ENCODE measurements around the gene PGM1.

Gene PGM1

DNA sequence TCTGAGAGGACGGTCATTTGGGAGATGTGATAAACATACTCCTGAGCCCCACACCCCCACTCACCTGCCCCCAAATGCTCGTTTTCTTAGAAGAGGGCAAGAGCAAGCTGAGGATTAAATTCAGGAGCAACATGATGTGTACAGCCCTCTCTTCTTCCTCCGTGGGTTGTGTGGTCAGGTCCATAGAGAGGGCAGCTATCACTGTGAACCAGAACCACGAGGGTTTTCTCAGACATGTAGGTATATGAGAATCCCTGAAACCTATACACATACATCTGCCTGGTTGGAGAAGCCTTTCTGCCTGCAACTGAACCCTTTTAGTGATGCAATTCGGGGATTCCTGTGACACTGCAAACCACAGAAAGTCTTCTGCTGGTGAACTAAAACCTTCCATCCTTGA is 38.9 kb downstream of the PGM1 start:
- H3K27ac Mint-ChIP-seq = no peak overlapping the region
- peaks cover 6% of the 10 kb centered on the region for H3K4me1 Mint-ChIP-seq (ENCODE audit: low read depth)
- H3K4me3 Mint-ChIP-seq = no peak overlapping the region
- H3K27me3 Mint-ChIP-seq (ENCODE audit: low read depth) = no peaks in the 10 kb centered on the region
- peaks cover 33% of the 10 kb centered on the region for H3K36me3 Mint-ChIP-seq (ENCODE audit: low read depth)
- H3K9me3 Mint-ChIP-seq = no peaks in the 10 kb centered on the region

DNA sequence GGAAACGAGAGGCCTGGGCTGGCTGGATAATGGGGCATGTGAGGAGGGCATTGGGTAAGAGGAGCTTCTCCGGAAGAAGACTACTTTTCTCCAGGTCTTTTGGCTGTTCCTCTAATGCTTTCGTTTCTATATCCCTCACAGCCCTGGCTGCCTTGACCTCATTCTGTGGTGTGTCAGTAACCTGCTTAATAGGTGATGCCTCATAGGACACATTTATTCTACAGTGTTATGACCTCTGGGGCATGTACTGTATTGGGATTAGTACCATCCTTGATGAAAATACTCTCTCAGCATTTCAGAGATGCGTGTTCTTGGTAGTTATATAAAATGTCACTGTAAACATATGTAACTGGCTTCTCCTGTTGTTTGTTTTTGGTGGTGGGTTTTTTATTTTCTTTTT is 40.1 kb downstream of the PGM1 start:
- no peak overlapping the region for H3K4me3 Mint-ChIP-seq
- peaks cover 34% of the 10 kb centered on the region for H3K36me3 Mint-ChIP-seq (ENCODE audit: low read depth)
- H3K27me3 Mint-ChIP-seq (ENCODE audit: low read depth) = no peaks in the 10 kb centered on the region
- H3K9me3 Mint-ChIP-seq = no peaks in the 10 kb centered on the region
- H3K4me1 Mint-ChIP-seq (ENCODE audit: low read depth) = peaks cover 6% of the 10 kb centered on the region
- H3K27ac Mint-ChIP-seq = no peak overlapping the region

DNA sequence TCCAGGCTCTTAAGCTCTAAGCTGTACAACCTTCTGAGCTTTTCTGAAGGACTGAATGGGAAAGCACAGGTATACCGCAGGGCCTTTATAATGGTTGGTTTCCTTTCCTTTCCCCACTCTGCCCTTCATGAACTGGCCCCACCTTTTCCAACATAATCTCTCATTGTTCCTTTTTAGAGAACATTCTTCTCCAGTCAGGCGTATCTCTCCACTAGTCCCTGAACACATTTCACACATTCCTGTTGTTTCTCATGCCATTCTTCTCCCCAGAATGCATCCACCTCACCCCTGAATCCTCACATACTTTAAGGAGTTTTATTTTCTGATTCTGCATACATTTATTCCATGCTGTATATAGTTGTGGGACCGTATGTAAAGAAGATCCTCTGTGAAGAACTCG is 41.3 kb downstream of the PGM1 start:
- no peak overlapping the region for H3K27ac Mint-ChIP-seq
- H3K36me3 Mint-ChIP-seq (ENCODE audit: low read depth) = peaks cover 42% of the 10 kb centered on the region
- peaks cover 6% of the 10 kb centered on the region for H3K4me1 Mint-ChIP-seq (ENCODE audit: low read depth)
- no peaks in the 10 kb centered on the region for H3K9me3 Mint-ChIP-seq
- H3K27me3 Mint-ChIP-seq (ENCODE audit: low read depth) = no peaks in the 10 kb centered on the region
- H3K4me3 Mint-ChIP-seq = no peak overlapping the region

DNA sequence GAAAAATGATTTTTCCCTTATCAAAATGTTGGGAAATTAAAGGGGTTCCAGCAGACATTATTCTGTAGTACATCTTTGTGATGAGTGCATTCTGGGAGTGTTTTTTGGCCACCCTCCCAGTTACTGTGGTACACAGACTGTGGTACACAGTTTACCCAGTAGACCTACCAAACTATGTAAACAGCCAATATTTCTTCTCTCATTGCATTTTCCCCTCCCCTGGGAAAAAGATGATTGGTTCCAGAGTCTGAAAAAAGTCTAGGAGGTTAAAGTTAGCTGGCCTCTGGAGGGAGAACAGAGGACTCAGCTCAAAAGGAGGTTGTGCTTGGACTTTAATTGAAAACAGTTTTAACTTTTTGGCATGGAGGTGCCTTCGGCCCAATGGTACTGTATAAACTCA is 42.5 kb downstream of the PGM1 start:
- Mint-ChIP-seq H3K4me3 (no peak overlapping the region), H3K9me3 (no peaks in the 10 kb centered on the region), H3K4me1 (ENCODE audit: low read depth) (peaks cover 7% of the 10 kb centered on the region), H3K27ac (no peak overlapping the region), H3K27me3 (ENCODE audit: low read depth) (no peaks in the 10 kb centered on the region), H3K36me3 (ENCODE audit: low read depth) (peaks cover 43% of the 10 kb centered on the region)

DNA sequence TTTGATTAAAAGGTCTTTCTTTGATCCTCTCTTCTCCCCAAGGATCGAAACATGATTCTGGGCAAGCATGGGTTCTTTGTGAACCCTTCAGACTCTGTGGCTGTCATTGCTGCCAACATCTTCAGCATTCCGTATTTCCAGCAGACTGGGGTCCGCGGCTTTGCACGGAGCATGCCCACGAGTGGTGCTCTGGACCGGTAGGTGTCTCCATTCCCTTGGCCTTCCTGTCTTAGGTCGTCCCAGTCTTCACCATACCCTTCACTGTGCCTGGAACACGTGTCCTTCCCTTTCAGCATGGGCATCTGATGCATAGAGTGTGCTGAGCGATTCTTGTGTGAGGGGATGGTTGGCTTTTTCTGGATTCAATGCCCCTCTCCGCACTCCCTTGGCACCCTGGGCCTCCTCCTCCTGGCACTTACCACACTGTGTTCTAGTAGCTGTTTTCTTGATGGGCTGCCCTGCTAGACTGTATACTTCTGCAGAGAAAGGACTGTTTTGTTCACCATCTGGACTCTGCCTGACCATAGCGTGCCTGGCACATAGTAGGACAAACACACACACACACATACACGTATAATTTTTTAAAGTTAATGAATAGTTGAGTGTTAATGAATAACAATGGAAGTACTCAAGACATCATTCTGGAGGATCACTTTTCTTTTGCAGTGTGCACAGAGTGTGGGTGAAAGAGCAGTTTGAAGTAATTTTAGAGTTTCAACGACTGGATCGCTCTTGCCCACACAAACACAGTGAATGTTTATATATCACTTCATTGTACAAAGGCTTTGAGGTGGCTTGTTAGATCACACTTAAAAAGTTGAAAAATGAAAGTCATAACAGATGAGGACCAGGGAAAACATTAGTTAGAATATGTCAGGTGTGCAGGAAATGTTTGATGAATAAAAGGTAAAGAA is 43.2 kb downstream of the PGM1 start:
- H3K27me3 Mint-ChIP-seq (ENCODE audit: low read depth) = no peaks in the 10 kb centered on the region
- no peak overlapping the region for H3K4me3 Mint-ChIP-seq
- H3K36me3 Mint-ChIP-seq (ENCODE audit: low read depth) = peaks cover 46% of the 10 kb centered on the region
- H3K4me1 Mint-ChIP-seq (ENCODE audit: low read depth) = peaks cover 7% of the 10 kb centered on the region
- H3K27ac Mint-ChIP-seq = no peak overlapping the region
- H3K9me3 Mint-ChIP-seq = no peaks in the 10 kb centered on the region

- no peaks in the 10 kb centered on the region for H3K9me3 Mint-ChIP-seq
- no peak overlapping the region for H3K27ac Mint-ChIP-seq
- no peak overlapping the region for H3K4me3 Mint-ChIP-seq
- peaks cover 4% of the 10 kb centered on the region for H3K4me1 Mint-ChIP-seq (ENCODE audit: low read depth)
- no peaks in the 10 kb centered on the region for H3K27me3 Mint-ChIP-seq (ENCODE audit: low read depth)
- H3K36me3 Mint-ChIP-seq (ENCODE audit: low read depth) = peaks cover 48% of the 10 kb centered on the region
Observed at GRCh38 chr1:63638471-63638870, 45.3 kb downstream of the PGM1 start.

GRCh38 chr1:63638875-63639274 is 45.7 kb downstream of the PGM1 start:
- Mint-ChIP-seq H3K36me3 (ENCODE audit: low read depth) (peaks cover 48% of the 10 kb centered on the region), H3K27ac (no peak overlapping the region), H3K4me1 (ENCODE audit: low read depth) (peaks cover 4% of the 10 kb centered on the region), H3K4me3 (no peak overlapping the region), H3K9me3 (no peaks in the 10 kb centered on the region), H3K27me3 (ENCODE audit: low read depth) (no peaks in the 10 kb centered on the region)

DNA sequence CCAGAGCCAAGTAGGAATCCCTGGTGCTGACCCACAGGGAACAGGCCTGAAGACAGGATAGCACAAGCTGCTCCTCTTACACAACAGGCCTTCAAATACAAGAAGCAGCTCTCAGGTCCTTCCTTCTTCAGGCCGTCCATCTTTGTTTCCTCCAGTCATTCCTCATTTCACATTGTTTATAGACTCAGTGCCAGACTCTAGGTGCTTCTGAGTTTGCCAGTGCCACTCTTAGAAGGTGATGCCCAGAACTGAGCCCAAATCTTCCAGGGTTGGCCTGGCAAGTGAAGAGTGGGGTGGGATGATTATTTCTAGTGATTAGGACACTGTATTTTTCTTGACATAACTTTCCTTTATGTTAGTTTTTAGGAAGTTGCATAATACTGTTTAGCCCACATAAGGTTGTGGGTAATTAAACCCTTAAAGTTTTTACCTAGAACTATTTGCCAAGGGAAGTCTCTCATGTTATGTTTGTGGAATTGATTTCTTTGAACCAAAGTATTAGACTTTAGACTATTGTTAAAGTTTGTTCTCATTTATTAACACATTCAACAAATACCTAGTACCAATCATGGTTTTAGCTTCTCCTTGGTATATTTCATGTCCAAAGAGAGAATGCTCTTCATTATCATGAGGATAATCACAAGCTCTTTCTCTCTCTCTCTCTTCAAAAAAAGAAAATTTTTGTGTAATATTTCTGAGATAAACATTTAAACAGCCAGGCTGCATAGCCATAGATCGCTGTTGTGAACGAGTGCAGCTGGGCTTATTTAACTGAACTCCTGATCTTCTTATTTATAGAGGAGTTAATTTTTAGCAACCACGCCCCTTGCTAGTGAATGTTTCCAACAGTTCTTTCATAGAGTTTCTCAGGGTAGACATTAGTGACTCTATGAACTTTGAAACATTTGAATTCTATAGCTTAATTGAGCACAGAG is 47.7 kb downstream of the PGM1 start:
- Mint-ChIP-seq H3K36me3 (ENCODE audit: low read depth) (peaks cover 45% of the 10 kb centered on the region), H3K27me3 (ENCODE audit: low read depth) (no peaks in the 10 kb centered on the region), H3K27ac (no peak overlapping the region), H3K4me3 (no peak overlapping the region), H3K4me1 (ENCODE audit: low read depth) (peaks cover 7% of the 10 kb centered on the region), H3K9me3 (no peaks in the 10 kb centered on the region)

- no peaks in the 10 kb centered on the region for H3K9me3 Mint-ChIP-seq
- no peaks in the 10 kb centered on the region for H3K27me3 Mint-ChIP-seq (ENCODE audit: low read depth)
- H3K4me3 Mint-ChIP-seq = no peak overlapping the region
- H3K27ac Mint-ChIP-seq = no peak overlapping the region
- peaks cover 44% of the 10 kb centered on the region for H3K36me3 Mint-ChIP-seq (ENCODE audit: low read depth)
- peaks cover 8% of the 10 kb centered on the region for H3K4me1 Mint-ChIP-seq (ENCODE audit: low read depth)
Observed at GRCh38 chr1:63641615-63642014, 48.4 kb downstream of the PGM1 start.

GRCh38 chr1:63642901-63643300 is 49.7 kb downstream of the PGM1 start:
- no peak overlapping the region for H3K27ac Mint-ChIP-seq

GRCh38 chr1:63643517-63643916 is 50.3 kb downstream of the PGM1 start:
- Mint-ChIP-seq H3K27ac (peak overlapping the region; percentile 28), H3K27me3 (ENCODE audit: low read depth) (no peaks in the 10 kb centered on the region), H3K4me3 (no peak overlapping the region), H3K9me3 (no peaks in the 10 kb centered on the region), H3K36me3 (ENCODE audit: low read depth) (peaks cover 40% of the 10 kb centered on the region), H3K4me1 (ENCODE audit: low read depth) (peaks cover 6% of the 10 kb centered on the region)

More at GRCh38 chr1:63642901-63643300, 49.7 kb downstream of the PGM1 start:
- Mint-ChIP-seq H3K4me1 (ENCODE audit: low read depth) (peaks cover 6% of the 10 kb centered on the region), H3K4me3 (no peak overlapping the region), H3K9me3 (no peaks in the 10 kb centered on the region), H3K36me3 (ENCODE audit: low read depth) (peaks cover 38% of the 10 kb centered on the region), H3K27me3 (ENCODE audit: low read depth) (no peaks in the 10 kb centered on the region)

- Mint-ChIP-seq H3K4me3 (no peak overlapping the region), H3K27ac (no peak overlapping the region), H3K9me3 (no peaks in the 10 kb centered on the region), H3K27me3 (ENCODE audit: low read depth) (no peaks in the 10 kb centered on the region), H3K36me3 (ENCODE audit: low read depth) (peaks cover 39% of the 10 kb centered on the region), H3K4me1 (ENCODE audit: low read depth) (peaks cover 6% of the 10 kb centered on the region)
Observed at GRCh38 chr1:63643926-63644325, 50.7 kb downstream of the PGM1 start.

DNA sequence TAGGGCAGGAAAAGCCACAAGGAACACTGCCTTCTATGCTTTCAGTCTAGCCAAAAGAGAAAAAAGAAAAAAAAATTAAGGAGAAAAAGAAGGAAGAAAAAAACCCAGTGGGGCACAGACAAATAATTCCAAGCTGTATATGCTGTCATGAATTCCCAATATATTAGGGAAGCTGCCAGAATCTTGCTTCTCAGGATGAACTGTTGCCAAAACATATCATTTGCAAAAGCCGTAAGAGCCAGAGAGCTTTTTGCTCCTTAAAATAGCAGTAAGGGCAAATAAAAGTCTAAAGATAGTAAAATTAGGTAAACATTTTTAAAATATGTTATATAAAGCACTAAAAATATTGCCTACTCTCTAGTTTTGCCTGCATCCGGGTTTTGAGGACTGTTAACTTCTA is 52.1 kb downstream of the PGM1 start:
- no peaks in the 10 kb centered on the region for H3K9me3 Mint-ChIP-seq
- no peaks in the 10 kb centered on the region for H3K27me3 Mint-ChIP-seq (ENCODE audit: low read depth)
- H3K36me3 Mint-ChIP-seq (ENCODE audit: low read depth) = peaks cover 36% of the 10 kb centered on the region
- H3K27ac Mint-ChIP-seq = no peak overlapping the region
- H3K4me3 Mint-ChIP-seq = no peak overlapping the region
- peaks cover 8% of the 10 kb centered on the region for H3K4me1 Mint-ChIP-seq (ENCODE audit: low read depth)

DNA sequence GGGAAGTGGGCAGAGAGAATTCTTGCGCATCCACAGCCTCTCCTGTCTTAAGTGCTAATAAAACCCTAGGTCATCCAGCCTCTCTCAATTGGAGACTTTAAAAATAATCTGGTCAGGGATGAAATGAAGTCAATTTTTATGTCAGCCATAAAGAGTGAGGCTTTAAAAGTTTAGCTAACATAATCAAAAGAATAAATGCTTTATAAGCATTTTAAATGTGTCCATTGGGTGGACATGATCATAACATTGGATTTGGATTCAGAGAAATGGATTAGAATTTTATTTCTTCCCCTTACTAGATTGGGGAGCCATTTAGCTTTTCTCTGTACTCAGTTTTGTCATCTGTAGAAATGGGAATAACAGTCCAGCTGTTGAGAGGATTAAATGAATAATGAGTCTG is 55.5 kb downstream of the PGM1 start:
- H3K27me3 Mint-ChIP-seq (ENCODE audit: low read depth) = no peaks in the 10 kb centered on the region
- H3K4me3 Mint-ChIP-seq = no peak overlapping the region
- no peak overlapping the region for H3K27ac Mint-ChIP-seq
- peaks cover 32% of the 10 kb centered on the region for H3K4me1 Mint-ChIP-seq (ENCODE audit: low read depth)
- H3K36me3 Mint-ChIP-seq (ENCODE audit: low read depth) = peaks cover 36% of the 10 kb centered on the region
- no peaks in the 10 kb centered on the region for H3K9me3 Mint-ChIP-seq

Data from T-helper 1 cell treated with Interleukin-12 subunit alpha and Interleukin-12 subunit beta and Interleukin-4 antibody, amounts not matched to agents 30 μg/mL and 1 μg/mL, for 36 hours (primary cell).